ENCODE measurements around the gene CYFIP1. TPM values are rescaled to one million over a fixed set of nuclear protein-coding genes. Genes with fewer than 3 reads are reported as not detected.

The CYFIP1 gene
- total RNA-seq, 1 donor from 2014 or later = 98.3 TPM

DNA sequence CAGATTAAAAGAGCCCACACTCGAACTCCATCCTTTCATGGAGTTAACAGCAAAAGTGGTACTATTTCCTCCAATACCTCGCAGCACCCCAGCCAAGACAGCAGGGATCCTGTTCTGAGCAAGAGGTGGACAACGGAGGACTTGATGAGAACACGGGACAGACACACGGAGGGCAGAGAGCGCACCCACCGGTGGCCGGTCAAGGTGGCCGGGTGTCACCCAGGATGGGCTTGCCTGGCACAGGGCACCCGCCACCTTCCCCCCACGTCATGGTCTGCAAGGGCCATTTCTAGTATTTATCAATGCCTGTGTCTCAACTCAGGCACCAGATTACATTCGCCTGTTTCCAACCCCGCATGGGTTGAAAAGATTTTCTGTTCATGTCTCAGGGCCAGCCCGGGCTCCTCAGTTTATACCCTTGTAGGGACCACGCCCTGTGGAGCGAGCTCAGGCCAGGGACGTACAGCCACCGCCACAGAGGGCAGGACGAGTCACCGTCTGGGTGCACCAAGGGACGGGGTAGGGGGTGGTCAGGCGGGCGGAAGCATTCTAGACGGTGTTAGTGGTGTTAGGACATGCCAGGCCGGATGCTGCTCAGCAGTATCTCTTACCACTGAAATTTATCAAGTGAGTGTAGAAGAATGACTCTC is 64.2 kb downstream of the CYFIP1 start:
- no peaks in the 10 kb centered on the region for H3K9me3 Mint-ChIP-seq
- peaks cover 55% of the 10 kb centered on the region for H3K36me3 Mint-ChIP-seq
- H3K27me3 Mint-ChIP-seq (ENCODE audit: low read depth) = no peaks in the 10 kb centered on the region
- no peak overlapping the region for H3K27ac Mint-ChIP-seq
- TF ChIP-seq, protein P1, sequence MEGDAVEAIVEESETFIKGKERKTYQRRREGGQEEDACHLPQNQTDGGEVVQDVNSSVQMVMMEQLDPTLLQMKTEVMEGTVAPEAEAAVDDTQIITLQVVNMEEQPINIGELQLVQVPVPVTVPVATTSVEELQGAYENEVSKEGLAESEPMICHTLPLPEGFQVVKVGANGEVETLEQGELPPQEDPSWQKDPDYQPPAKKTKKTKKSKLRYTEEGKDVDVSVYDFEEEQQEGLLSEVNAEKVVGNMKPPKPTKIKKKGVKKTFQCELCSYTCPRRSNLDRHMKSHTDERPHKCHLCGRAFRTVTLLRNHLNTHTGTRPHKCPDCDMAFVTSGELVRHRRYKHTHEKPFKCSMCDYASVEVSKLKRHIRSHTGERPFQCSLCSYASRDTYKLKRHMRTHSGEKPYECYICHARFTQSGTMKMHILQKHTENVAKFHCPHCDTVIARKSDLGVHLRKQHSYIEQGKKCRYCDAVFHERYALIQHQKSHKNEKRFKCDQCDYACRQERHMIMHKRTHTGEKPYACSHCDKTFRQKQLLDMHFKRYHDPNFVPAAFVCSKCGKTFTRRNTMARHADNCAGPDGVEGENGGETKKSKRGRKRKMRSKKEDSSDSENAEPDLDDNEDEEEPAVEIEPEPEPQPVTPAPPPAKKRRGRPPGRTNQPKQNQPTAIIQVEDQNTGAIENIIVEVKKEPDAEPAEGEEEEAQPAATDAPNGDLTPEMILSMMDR (IDR thresholded peaks at IDR 0.05; ENCODE audit: unreplicated experiment) = no peak
- no peak for DNase-seq (ENCODE audit: low spot score in 2 of 2, unreplicated experiment in 2 of 2)
- H3K4me1 Mint-ChIP-seq = no peaks in the 10 kb centered on the region
- no peak overlapping the region for H3K4me3 Mint-ChIP-seq

DNA sequence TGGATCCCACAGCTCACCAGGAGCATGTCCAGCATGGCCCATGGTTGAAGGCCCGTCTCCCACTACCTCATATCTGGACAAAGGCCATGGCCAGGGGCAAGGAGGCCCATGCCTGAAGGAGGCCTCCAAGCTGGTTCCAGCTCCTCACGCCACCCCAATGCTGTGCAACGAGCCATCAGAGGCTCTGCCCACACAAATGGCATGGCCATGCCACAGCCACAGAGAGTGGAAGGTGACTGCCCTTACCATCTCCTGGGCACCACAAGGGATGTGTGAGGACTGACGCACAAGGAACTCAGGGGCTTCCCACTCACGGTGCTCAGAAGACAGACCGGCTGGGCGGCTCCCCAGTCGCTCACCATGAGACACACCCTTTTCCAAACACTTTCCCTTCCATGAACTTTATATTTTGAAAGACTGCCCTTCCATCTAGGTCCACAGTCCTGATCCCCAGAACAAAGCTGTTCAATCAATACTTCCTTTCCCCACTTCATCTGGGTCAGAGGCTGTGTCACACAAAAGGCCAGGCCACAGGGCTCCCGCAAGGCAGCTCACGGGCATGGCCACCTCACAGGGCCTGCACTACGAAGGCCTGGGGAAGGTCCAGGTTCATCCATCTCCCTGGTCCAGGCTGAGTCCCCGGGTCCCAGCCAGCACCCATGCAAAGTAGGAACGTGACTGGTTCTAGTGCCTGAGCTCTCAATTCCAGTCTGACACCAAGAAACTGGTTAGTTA is 66.4 kb downstream of the CYFIP1 start:
- Mint-ChIP-seq H3K9me3 (no peaks in the 10 kb centered on the region), H3K27me3 (ENCODE audit: low read depth) (no peaks in the 10 kb centered on the region), H3K27ac (no peak overlapping the region), H3K4me3 (no peak overlapping the region), H3K4me1 (no peaks in the 10 kb centered on the region), H3K36me3 (peaks cover 60% of the 10 kb centered on the region)
- TF ChIP-seq, protein P1 (IDR thresholded peaks at IDR 0.05; ENCODE audit: unreplicated experiment) = no peak
- no peak for DNase-seq (ENCODE audit: low spot score in 2 of 2, unreplicated experiment in 2 of 2)

DNA sequence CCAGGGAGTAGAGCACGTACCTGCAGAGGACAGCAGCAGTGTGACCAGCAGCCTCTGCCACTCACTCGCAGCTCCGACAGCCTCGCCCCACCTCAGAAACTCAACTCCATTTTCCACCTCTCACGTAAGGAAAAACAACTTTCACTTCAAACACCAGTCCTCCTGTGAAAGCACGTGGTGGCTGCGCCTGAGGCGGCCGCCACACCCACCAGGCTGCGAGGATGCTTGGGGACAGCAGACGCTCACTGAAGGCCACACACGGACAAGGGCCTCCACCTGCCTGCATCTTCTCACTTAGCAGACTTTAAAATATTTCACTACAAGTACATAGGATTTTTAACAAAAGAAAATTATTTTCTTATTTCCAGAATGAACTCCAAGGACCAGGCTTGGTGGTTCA is 67.9 kb downstream of the CYFIP1 start:
- H3K27ac Mint-ChIP-seq = no peak overlapping the region
- TF ChIP-seq, protein P1 (IDR thresholded peaks at IDR 0.05; ENCODE audit: unreplicated experiment) = no peak
- no peak for DNase-seq (ENCODE audit: low spot score in 2 of 2, unreplicated experiment in 2 of 2)
- H3K9me3 Mint-ChIP-seq = no peaks in the 10 kb centered on the region
- peaks cover 59% of the 10 kb centered on the region for H3K36me3 Mint-ChIP-seq
- H3K4me3 Mint-ChIP-seq = no peak overlapping the region
- H3K4me1 Mint-ChIP-seq = no peaks in the 10 kb centered on the region
- H3K27me3 Mint-ChIP-seq (ENCODE audit: low read depth) = no peaks in the 10 kb centered on the region

DNA sequence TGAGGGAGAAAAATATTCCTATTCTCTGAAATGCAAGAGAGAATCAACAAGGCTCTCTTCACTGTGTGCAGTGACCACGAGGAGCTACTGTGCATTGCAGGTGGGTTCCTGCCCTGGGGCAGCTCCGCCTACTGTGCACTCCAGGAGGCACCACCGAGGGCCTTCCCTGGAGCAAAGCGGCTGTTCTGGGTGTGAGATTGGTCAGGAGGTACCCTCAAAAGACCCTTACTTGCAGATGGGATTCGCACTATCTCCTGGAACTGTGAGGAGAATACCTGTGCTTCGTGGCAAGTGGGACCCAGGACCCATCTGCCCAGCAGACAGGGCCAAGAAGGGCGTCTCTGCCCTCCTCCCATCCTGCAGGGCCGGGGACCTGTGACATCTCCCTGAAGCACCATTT is 68.9 kb downstream of the CYFIP1 start:
- Mint-ChIP-seq H3K4me3 (no peak overlapping the region), H3K27ac (no peak overlapping the region), H3K4me1 (no peaks in the 10 kb centered on the region), H3K36me3 (peaks cover 56% of the 10 kb centered on the region), H3K9me3 (no peaks in the 10 kb centered on the region), H3K27me3 (ENCODE audit: low read depth) (no peaks in the 10 kb centered on the region)
- TF ChIP-seq, protein P1 (IDR thresholded peaks at IDR 0.05; ENCODE audit: unreplicated experiment) = no peak
- DNase-seq (ENCODE audit: low spot score in 2 of 2, unreplicated experiment in 2 of 2) = no peak

DNA sequence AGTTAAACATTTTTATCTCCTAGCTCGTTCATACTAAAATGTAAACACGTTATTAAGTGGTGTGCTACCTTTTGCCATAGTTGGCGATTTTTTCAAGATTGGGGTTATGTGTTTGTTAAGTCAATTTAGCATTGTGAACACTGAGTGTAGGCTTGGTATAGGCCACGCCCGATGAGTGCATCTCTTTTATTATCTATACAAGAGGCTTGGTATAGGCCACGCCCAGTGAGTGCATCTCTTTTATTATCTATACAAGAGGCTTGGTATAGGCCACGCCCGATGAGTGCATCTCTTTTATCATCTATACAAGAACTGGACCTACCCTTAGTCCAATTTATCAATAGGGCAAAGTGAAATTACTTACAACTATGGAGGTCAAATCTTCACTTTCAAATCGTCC is 71.3 kb downstream of the CYFIP1 start:
- Mint-ChIP-seq H3K27ac (no peak overlapping the region), H3K27me3 (ENCODE audit: low read depth) (no peaks in the 10 kb centered on the region), H3K36me3 (peaks cover 45% of the 10 kb centered on the region), H3K4me3 (no peak overlapping the region), H3K4me1 (no peaks in the 10 kb centered on the region), H3K9me3 (no peaks in the 10 kb centered on the region)
- TF ChIP-seq, protein P1 (IDR thresholded peaks at IDR 0.05; ENCODE audit: unreplicated experiment) = no peak
- DNase-seq (ENCODE audit: low spot score in 2 of 2, unreplicated experiment in 2 of 2) = no peak

All from mesothelial cell of epicardium (in vitro differentiated cells).